Inflammatory macrophage (primary cell): ENCODE results near the gene PFKFB2.

Experiments used
- DNase-seq, 2 donors: peaks; one replicate each; pipeline ENCODE4 v3.0.0-alpha.2; 2020 to 2022

Gene PFKFB2

GRCh38 chr1:207089627-207090355 lies 36.7 kb downstream of the PFKFB2 start:
- DNase-seq = no peak

- no peak for DNase-seq
Measured at GRCh38 chr1:207091200-207091908, 38.3 kb downstream of the PFKFB2 start.

GRCh38 chr1:207093944-207094343 lies 40.9 kb downstream of the PFKFB2 start:
- DNase-seq = no peak

GRCh38 chr1:207097871-207098324 lies 44.8 kb downstream of the PFKFB2 start:
- DNase-seq = no peak

GRCh38 chr1:207101720-207102119 lies 48.6 kb downstream of the PFKFB2 start:
- no peak for DNase-seq

- DNase-seq = no peak
Measured at GRCh38 chr1:207102146-207102545, 49.1 kb downstream of the PFKFB2 start.

GRCh38 chr1:207102659-207103058 lies 49.6 kb downstream of the PFKFB2 start:
- DNase-seq = no peak

- peak in 1 of 2 donors; percentile 35 for DNase-seq
Measured at GRCh38 chr1:207103892-207104373, 50.9 kb downstream of the PFKFB2 start, which contains the start of gene C4BPA. Gene C4BPA (plus strand): TSS chr1:207104233. CDS start chr1:207113026, 8,793 bp downstream.

GRCh38 chr1:207109004-207109403 lies 55.9 kb downstream of the PFKFB2 start:
- no peak for DNase-seq

GRCh38 chr1:207112616-207113296 lies 59.7 kb downstream of the PFKFB2 start:
- DNase-seq = no peak

- no peak for DNase-seq
Measured at GRCh38 chr1:207115269-207115668, 62.2 kb downstream of the PFKFB2 start.

- DNase-seq = no peak
Measured at GRCh38 chr1:207124389-207124788, 71.3 kb downstream of the PFKFB2 start.

GRCh38 chr1:207128336-207128921 lies 75.4 kb downstream of the PFKFB2 start:
- DNase-seq = no peak

- DNase-seq = no peak
Measured at GRCh38 chr1:207129053-207129452, 76.0 kb downstream of the PFKFB2 start.
